NB4 (cell line): Measurements from ENCODE around the gene OR2W1.

Experiments used
- CTCF ChIP-seq: IDR thresholded peaks from one replicate; pipeline ENCODE4 v1.5.1; 2012; ENCODE audit warnings: low read depth, low read length
- MAX ChIP-seq: IDR thresholded peaks from 2 replicates; pipeline ENCODE4 v1.6.1; 2011; ENCODE audit warnings: low read depth, low read length
- POLR2A ChIP-seq: IDR thresholded peaks from 2 replicates; pipeline ENCODE4 v1.6.1; 2011; ENCODE audit warnings: mild to moderate bottlenecking; ENCODE audit not compliant: insufficient read length; ENCODE audit errors: extremely low read depth

GRCh38 chr6:29019629-29020028 is 25.3 kb downstream of the OR2W1 start:
- no peak for TF ChIP-seq CTCF
- TF ChIP-seq MAX = no peak
- no peak for TF ChIP-seq POLR2A
